Tibial nerve (tissue), 4 donors: Measurements from ENCODE around the gene GRID1. TPM values are rescaled to one million over a fixed set of nuclear protein-coding genes. Genes with fewer than 3 reads are reported as not detected.

Experiments used
- DNase-seq, 2 donors: peaks; one replicate each; pipeline ENCODE4 v3.0.0-alpha.2; 2019; ENCODE audit warnings: low spot score in 2 of 2
- H3K27ac ChIP-seq, 4 donors: fragments of 200-600 bp; sonication (generic) in 3 of 4; one replicate each; pipeline ENCODE4 v1.5.1; 2017 to 2019; ENCODE audit warnings: mild to moderate bottlenecking in 1 of 4
- H3K27me3 ChIP-seq, 2 donors: fragments of 200-600 bp; sonication (generic) in 1 of 2; one replicate each; pipeline versions ENCODE4 v1.5.1 to v1.6.0; 2017 to 2019
- H3K36me3 ChIP-seq, 3 donors: fragments of 200-600 bp; sonication (generic); one replicate each; pipeline ENCODE4 v1.5.1; 2018 to 2019
- H3K4me1 ChIP-seq, 4 donors: fragments of 200-600 bp; sonication (generic) in 3 of 4; one replicate each; pipeline ENCODE4 v1.5.1; 2017 to 2019
- H3K4me3 ChIP-seq, 4 donors: fragments of 200-600 bp; sonication (generic) in 3 of 4; one replicate each; pipeline ENCODE4 v1.5.1; 2017 to 2019; ENCODE audit warnings: mild to moderate bottlenecking in 1 of 4, moderate library complexity in 1 of 4
- H3K9me3 ChIP-seq, 4 donors: fragments of 200-600 bp; sonication (generic) in 3 of 4; one replicate each; pipeline ENCODE4 v1.5.1; 2017 to 2019
- EP300 ChIP-seq, 2 donors: sonication (generic); formaldehyde crosslinking; IDR thresholded peaks; one replicate each; pipeline ENCODE4 v1.6.1; 2017; ENCODE audit warnings: antibody characterized with exemption in 2 of 2, mild to moderate bottlenecking in 1 of 2
- POLR2A ChIP-seq, 2 donors: fragments of 450-650 bp; IDR thresholded peaks; one replicate each; pipeline ENCODE4 v1.6.1; 2017; ENCODE audit warnings: antibody characterized with exemption in 2 of 2, mild to moderate bottlenecking in 2 of 2, moderate library complexity in 2 of 2
- WGBS, 2 donors: methylation state at CpG; one replicate each; pipeline ENCODE4 v1.1.5; 2018; 5-methylcytosine and 5-hydroxymethylcytosine counted together
- total RNA-seq, 4 donors: library from RNA; depleted of rRNA; stranded (reverse); fragments of >200 nt; gene quantifications; one replicate each; pipeline ENCODE4 v1.1.0, GENCODE V29; 2016
- TF ChIP-seq, protein P1 (sequence below), 5 experiments: fragments of 200-600 bp in 3 of 5; fragments of 450-650 bp in 2 of 5; sonication (generic) in 3 of 5; IDR thresholded peaks; one replicate each; pipeline ENCODE4 v1.5.1; 2016 to 2019; ENCODE audit warnings: antibody characterized with exemption in 5 of 5, mild to moderate bottlenecking in 3 of 5, moderate library complexity in 2 of 5

Gene GRID1
- total RNA-seq, 4 donors from 2014 or later = 7.7 to 16.3 (median 10.5) TPM

DNA sequence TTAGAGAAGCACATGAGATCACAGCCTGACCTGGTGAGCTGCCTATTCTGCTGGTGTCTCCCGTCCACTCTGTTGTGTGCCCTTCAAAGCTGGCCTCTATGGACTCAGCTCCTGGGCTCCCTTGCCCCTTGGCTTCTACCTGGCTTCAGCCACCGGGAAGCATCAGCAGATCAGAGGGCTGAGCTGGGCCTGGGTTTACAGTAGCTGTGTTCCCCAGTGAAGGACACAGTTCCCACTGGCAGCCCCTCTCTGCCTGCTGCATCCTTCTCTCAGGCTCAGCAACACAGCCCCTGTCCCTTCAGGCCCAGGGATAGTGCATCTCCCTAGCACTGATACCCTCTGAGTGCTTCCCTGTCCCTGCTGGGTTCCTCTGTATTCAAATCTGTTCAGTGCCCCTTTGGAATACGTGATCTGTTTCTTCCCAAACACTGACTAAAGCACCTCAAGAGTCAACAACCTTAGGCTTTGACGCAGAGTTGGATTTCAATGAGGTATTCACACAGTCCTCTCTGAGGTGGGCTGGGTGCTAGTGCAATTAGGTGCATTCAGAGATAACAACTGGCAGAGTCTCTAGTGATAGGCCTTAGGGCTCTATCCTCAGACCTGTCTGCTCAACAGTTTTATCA is 109.8 kb downstream of the GRID1 start:
- 87 to 95% methylated on average over 3 to 4 of the region's 4 CpGs for WGBS, 2 donors
- Histone ChIP-seq H3K4me3 (no peak overlapping the region), H3K27ac (no peak overlapping the region), H3K36me3 (no peaks in the 10 kb centered on the region), H3K4me1 (peaks cover 0 to under 1% (median 0%) of the 10 kb centered on the region in 4 donors), H3K9me3 (peaks cover 0 to 10% (median 0%) of the 10 kb centered on the region in 4 donors), H3K27me3 (no peaks in the 10 kb centered on the region)
- TF ChIP-seq, protein P1, sequence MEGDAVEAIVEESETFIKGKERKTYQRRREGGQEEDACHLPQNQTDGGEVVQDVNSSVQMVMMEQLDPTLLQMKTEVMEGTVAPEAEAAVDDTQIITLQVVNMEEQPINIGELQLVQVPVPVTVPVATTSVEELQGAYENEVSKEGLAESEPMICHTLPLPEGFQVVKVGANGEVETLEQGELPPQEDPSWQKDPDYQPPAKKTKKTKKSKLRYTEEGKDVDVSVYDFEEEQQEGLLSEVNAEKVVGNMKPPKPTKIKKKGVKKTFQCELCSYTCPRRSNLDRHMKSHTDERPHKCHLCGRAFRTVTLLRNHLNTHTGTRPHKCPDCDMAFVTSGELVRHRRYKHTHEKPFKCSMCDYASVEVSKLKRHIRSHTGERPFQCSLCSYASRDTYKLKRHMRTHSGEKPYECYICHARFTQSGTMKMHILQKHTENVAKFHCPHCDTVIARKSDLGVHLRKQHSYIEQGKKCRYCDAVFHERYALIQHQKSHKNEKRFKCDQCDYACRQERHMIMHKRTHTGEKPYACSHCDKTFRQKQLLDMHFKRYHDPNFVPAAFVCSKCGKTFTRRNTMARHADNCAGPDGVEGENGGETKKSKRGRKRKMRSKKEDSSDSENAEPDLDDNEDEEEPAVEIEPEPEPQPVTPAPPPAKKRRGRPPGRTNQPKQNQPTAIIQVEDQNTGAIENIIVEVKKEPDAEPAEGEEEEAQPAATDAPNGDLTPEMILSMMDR (IDR thresholded peaks at IDR 0.05) = no peak
- DNase-seq = no peak

DNA sequence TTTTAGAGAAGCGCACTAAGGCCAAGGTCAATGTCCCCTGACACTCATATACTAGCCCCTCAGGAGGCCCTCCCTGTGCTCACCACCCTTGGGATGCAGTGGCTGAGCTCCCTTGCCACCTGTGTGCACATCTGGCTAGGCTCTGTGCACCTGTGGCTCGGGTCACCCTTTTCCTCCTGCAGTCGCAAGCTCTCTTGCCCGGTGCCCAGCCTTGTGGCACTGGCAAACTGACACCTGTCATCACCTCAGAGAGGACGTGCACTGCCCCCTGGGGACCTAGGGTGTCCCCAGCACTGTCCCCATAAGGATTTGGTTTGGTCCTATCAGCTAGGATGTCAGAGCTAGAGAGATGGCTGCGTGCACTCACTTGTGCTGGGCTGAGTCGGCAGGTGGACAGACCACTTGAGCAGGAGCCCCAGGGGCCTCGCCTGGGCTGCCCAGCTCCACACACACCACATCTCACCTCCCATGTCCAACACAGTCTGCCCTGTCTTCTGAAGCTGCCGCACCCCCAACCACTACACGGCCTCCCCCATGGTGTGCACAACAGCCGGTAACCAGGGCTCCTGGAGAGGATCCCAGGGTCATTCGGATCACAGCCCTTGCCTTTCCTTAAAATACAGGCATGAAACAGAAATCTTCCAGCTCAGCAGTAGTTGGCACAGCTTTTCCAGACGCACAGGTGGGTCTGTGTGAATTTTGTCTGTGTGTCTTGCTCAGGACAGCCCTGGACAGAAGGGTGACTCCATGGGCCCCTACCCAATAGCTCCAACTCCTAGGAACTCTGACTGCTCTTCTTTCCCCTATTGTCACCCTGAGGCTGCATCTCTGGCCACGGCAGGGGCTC is 111.0 kb downstream of the GRID1 start:
- H3K27ac ChIP-seq = no peak overlapping the region
- no peaks in the 10 kb centered on the region for H3K4me1 ChIP-seq
- no peaks in the 10 kb centered on the region for H3K36me3 ChIP-seq
- no peak overlapping the region for H3K4me3 ChIP-seq
- no peaks in the 10 kb centered on the region for H3K27me3 ChIP-seq
- DNase-seq = no peak
- TF ChIP-seq, protein P1 (IDR thresholded peaks at IDR 0.05) = no peak
- no peak for TF ChIP-seq EP300 (IDR thresholded peaks at IDR 0.05)
- TF ChIP-seq POLR2A (IDR thresholded peaks at IDR 0.05) = no peak
- WGBS, 2 donors = 78 to 83% methylated on average over 11 to 14 of the region's 14 CpGs
- H3K9me3 ChIP-seq = peaks cover 0 to 10% (median 0%) of the 10 kb centered on the region in 4 donors

DNA sequence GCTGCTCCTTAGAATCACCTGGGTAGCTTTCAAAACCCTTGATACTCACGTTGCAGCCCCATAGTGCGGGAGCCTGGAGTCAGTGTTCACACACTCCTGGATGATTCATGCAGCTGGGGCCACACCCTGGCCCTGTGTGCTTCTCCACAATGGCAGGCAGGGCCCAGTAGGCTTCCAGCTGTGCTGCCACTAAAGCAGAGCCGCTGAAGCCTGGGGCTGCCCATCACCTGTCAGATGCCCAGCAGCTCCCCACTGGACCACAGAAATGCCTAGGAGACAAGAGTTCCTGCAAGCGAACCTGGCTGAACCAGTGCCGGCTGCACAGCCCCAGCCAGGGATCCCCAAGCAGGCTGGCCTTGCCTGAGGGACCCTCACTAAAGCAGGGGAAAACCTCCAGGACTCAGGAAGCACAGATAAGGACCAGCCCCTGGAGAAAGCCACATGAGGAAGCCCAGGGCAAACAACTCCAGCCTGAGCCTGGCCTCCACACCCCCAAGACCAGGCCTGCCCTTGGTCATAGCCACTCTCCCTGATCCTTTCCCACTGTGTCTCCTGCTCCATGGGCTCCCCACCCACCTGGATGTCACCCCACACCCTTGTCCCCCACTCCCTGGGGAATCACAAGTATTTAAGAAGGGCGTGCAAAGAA is 111.9 kb downstream of the GRID1 start:
- Histone ChIP-seq H3K27me3 (no peaks in the 10 kb centered on the region), H3K27ac (no peak overlapping the region), H3K36me3 (no peaks in the 10 kb centered on the region), H3K4me3 (no peak overlapping the region), H3K9me3 (peaks cover 0 to 17% (median 0%) of the 10 kb centered on the region in 4 donors), H3K4me1 (no peaks in the 10 kb centered on the region)
- 69% methylated on average over 5 to 6 of the region's 6 CpGs for WGBS, 2 donors
- no peak for TF ChIP-seq POLR2A (IDR thresholded peaks at IDR 0.05)
- no peak for DNase-seq

DNA sequence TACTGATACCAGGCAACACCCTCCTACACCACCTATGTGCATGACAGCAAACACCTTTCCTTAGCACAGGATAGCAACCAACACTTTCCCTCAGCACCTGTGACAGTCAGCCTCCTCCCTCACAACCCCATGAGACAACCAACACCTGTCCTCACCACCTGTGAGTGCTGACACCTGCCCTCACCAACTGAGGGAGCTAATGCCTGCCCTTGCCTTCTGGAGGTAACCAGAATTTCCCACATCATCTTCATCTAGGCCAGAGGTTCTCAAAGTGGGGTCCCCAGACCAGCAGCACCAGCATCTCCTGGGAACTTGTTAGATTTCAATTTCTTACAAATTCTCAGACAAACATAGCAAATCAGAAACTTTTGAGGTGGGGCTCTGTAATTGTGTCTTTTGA is 112.5 kb downstream of the GRID1 start:
- H3K9me3 ChIP-seq = peaks cover 0 to 17% (median 0%) of the 10 kb centered on the region in 4 donors
- no peaks in the 10 kb centered on the region for H3K36me3 ChIP-seq
- TF ChIP-seq POLR2A (IDR thresholded peaks at IDR 0.05) (no peak), EP300 (IDR thresholded peaks at IDR 0.05) (no peak)
- TF ChIP-seq, protein P1 (IDR thresholded peaks at IDR 0.05) = no peak
- H3K4me3 ChIP-seq = no peak overlapping the region
- no peak overlapping the region for H3K27ac ChIP-seq
- H3K27me3 ChIP-seq = no peaks in the 10 kb centered on the region
- DNase-seq = no peak
- H3K4me1 ChIP-seq = no peaks in the 10 kb centered on the region

DNA sequence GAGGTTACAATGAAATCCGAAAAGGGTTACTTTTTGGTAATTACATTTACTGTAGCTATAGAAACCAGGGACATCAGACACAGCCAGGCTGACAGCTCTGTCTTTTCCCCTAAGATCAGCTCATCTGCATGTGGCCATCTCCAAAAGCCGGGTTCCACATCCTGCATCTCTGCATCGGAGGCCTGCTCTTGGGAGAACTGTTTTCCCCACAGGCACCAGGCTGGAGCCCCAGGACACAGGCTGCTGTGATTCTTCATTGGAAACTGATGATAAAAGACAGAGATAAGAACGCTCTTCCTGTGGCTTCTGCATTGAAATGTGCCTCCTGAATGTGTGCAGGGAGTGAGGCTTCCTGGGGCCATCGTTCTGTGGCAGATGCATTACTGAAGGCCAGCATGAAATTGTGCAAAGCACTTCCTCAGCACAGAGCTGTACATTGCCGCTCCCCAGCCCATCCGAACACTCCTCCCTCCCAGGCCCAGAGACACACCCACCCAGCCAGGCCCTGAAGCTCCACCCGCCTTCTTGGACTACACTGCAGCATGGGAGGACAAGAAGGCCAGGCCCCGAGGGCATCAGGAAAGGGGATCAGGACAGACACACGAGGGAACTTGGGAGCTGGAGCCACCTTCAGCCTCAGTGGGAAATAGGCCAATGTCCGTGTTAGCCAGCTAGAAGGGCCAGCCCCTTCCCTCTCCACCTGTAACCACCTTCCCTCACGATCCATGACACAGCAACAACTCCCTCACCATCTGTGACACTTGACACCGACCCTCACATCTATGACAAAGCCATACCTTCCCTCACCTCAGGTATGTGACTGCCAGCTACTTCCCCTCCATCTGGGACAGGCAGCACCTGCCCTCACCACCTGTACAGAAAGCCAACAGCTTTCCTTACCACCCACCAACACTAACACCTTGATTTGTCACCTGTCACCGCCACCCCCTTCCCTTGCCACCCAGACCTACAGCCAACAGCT is 113.2 kb downstream of the GRID1 start:
- H3K27me3 ChIP-seq = no peaks in the 10 kb centered on the region
- no peak for TF ChIP-seq EP300 (IDR thresholded peaks at IDR 0.05)
- TF ChIP-seq, protein P1 (IDR thresholded peaks at IDR 0.05) = no peak
- TF ChIP-seq POLR2A (IDR thresholded peaks at IDR 0.05) = no peak
- H3K27ac ChIP-seq = no peak overlapping the region
- DNase-seq = no peak
- H3K4me3 ChIP-seq = no peak overlapping the region
- 44 to 49% methylated on average over 13 to 14 of the region's 14 CpGs for WGBS, 2 donors
- H3K9me3 ChIP-seq = peaks cover 0 to 15% (median 0%) of the 10 kb centered on the region in 4 donors
- no peaks in the 10 kb centered on the region for H3K36me3 ChIP-seq
- H3K4me1 ChIP-seq = no peaks in the 10 kb centered on the region
